ENCODE data around the gene APOL5. TPM values are rescaled to one million over a fixed set of nuclear protein-coding genes. Genes with fewer than 3 reads are reported as not detected.

APOL5 gene
- total RNA-seq, 2 experiments from 2014 or later: not detected

DNA sequence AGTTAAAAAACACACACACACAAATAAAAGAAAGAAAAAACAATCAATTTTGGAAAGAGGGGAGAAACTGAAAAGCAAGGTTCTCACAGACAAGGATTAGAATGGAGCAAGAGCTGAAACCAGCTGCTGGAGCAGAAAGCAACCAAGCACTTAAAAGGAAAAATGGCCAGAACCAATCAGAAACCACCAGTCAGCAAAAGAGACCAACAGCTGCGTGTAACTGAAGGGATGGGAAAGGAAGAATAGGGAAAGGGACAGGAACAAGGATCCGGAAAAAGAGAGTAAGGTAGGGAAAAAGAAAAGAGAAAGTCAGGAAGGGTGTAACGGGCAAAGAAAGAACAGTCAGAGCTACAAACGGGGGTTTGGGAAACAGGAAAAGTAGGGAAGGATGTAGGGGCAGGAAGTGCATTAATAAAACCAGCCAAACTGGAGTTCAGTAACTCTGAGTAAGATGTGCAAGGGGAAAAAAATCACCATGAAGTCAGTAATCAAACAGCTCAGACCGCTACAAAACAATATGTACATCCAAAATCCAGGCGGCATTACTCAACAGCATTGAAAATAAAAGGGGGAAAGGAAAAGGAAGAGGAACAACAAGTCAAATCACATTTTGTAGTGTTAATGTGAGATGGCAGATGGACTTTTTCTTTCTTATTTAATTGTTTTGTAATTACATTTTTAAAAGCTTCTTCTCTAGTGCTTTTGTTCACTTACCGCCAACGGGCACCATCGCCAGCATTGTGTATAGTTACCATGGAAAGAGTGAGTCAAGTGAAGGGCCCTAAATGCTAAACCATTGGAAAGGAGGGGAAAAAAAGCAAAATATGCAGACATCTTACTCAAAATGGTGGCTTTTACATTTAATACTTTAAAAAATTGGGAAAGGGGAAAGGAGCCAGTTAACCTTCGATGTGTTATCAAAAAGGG is 49.2 kb downstream of the APOL5 start:
- ATAC-seq (no peak), DNase-seq (no peak)
- TF ChIP-seq, protein P1, sequence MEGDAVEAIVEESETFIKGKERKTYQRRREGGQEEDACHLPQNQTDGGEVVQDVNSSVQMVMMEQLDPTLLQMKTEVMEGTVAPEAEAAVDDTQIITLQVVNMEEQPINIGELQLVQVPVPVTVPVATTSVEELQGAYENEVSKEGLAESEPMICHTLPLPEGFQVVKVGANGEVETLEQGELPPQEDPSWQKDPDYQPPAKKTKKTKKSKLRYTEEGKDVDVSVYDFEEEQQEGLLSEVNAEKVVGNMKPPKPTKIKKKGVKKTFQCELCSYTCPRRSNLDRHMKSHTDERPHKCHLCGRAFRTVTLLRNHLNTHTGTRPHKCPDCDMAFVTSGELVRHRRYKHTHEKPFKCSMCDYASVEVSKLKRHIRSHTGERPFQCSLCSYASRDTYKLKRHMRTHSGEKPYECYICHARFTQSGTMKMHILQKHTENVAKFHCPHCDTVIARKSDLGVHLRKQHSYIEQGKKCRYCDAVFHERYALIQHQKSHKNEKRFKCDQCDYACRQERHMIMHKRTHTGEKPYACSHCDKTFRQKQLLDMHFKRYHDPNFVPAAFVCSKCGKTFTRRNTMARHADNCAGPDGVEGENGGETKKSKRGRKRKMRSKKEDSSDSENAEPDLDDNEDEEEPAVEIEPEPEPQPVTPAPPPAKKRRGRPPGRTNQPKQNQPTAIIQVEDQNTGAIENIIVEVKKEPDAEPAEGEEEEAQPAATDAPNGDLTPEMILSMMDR (IDR thresholded peaks at IDR 0.05): no peak
- no peaks in the 10 kb centered on the region for H3K27me3 Mint-ChIP-seq
- no peak overlapping the region for H3K27ac Mint-ChIP-seq
- POLR2A ChIA-PET: no interaction called here
- CTCF ChIA-PET: interaction anchor here (0.8 to 1.2 kb wide), 2 partner anchors 9 to 299 kb away, joined by 3 to 4 read pairs; no protein-coding TSS in a partner anchor
- no peaks in the 10 kb centered on the region for H3K36me3 Mint-ChIP-seq (ENCODE audit: low read depth)
- no peaks in the 10 kb centered on the region for H3K4me1 Mint-ChIP-seq (ENCODE audit: low read depth)
- intact Hi-C loops (cut with micrococcal nuclease): no loop called here
- no peaks in the 10 kb centered on the region for H3K9me3 Mint-ChIP-seq
- H3K4me3 Mint-ChIP-seq: no peak overlapping the region

DNA sequence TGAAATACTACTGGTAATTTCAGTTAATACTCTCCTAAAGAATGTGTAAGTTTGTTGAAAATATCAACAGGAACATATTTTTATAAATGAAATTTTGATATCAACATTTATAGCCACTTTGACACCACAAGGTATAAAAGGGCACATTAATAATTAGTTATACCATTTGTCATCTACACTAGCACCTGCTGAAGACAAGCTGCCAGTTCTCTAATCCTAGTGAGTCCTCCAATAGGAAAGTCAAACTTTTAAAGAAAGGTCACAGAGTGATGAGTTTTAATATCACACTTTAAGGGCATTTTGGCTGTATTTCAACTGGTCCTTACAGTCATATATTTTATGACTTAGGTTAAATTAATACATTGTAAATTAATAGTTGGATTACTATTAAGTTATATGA is 52.3 kb downstream of the APOL5 start:
- Mint-ChIP-seq H3K27me3 (no peaks in the 10 kb centered on the region), H3K36me3 (ENCODE audit: low read depth) (no peaks in the 10 kb centered on the region), H3K4me3 (no peak overlapping the region), H3K27ac (no peak overlapping the region), H3K4me1 (ENCODE audit: low read depth) (no peaks in the 10 kb centered on the region), H3K9me3 (no peaks in the 10 kb centered on the region)
- CTCF ChIA-PET: no interaction called here
- intact Hi-C loops (cut with micrococcal nuclease): no loop called here
- DNase-seq (no peak), ATAC-seq (no peak)
- POLR2A ChIA-PET: no interaction called here
- TF ChIP-seq, protein P1 (IDR thresholded peaks at IDR 0.05): no peak

DNA sequence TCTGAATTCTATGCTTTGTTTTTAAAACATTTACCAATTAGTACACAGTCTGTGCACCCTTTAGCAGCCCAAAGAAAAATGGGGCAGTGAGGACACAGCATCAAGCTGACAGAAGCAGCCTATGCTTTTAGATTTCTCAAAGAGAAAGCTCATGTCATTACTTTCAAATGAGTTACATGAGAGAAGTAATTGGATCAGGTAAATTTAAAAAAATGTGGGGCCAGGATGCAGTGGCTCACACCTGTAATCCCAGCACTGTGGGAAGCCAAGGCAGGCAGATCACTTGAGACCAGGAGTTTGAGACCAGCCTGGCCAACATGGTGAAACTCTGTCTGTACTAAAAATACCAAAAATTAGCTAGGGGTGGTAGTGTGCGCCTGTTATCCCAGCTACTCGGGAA is 57.7 kb downstream of the APOL5 start:
- intact Hi-C loops (cut with micrococcal nuclease): no loop called here
- no peaks in the 10 kb centered on the region for H3K36me3 Mint-ChIP-seq (ENCODE audit: low read depth)
- DNase-seq (no peak), ATAC-seq (no peak)
- H3K27ac Mint-ChIP-seq: no peak overlapping the region
- no peaks in the 10 kb centered on the region for H3K4me1 Mint-ChIP-seq (ENCODE audit: low read depth)
- ChIA-PET CTCF (interaction anchor here (1.4 kb wide), 2 partner anchors 9 to 147 kb away, joined by 3 read pairs; no protein-coding TSS in a partner anchor), POLR2A (no interaction called here)
- H3K9me3 Mint-ChIP-seq: no peaks in the 10 kb centered on the region
- no peaks in the 10 kb centered on the region for H3K27me3 Mint-ChIP-seq
- H3K4me3 Mint-ChIP-seq: no peak overlapping the region
- TF ChIP-seq, protein P1 (IDR thresholded peaks at IDR 0.05): no peak

DNA sequence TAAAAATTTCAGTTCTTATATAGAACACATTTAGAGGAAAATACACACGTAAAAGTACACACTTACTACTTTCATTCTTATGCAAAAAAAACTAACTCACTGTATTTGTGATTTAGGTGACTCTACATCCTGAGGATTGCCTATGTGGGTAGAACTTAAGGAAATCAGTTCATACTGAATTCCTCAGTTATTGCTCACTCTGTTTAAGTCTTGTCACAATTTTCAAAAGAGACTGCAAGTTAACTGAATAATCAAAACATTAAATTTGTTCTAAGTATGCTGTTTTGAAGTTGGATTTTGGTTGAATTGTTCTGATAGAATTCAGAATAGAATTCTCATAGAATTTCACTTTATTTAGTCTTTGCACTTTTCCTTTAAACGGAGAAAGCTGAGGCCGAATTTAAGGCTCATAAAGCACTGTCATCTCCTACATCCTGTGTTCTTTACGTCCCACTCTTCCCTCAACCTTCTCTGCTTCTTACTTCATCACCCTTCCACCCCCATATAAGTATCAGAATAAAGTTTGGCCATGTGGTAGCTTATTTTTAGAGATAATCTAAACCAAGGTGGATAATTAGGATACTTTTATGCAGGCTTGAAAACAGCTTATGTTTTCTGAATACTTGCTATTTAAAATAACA is 59.8 kb downstream of the APOL5 start:
- no peak for ATAC-seq
- no peak overlapping the region for H3K27ac Mint-ChIP-seq
- H3K36me3 Mint-ChIP-seq (ENCODE audit: low read depth): no peaks in the 10 kb centered on the region
- CTCF ChIA-PET: no interaction called here
- intact Hi-C loops (cut with micrococcal nuclease): no loop called here
- POLR2A ChIA-PET: no interaction called here
- H3K4me1 Mint-ChIP-seq (ENCODE audit: low read depth): no peaks in the 10 kb centered on the region
- DNase-seq: no peak
- H3K9me3 Mint-ChIP-seq: no peaks in the 10 kb centered on the region
- no peaks in the 10 kb centered on the region for H3K27me3 Mint-ChIP-seq
- TF ChIP-seq, protein P1 (IDR thresholded peaks at IDR 0.05): no peak
- H3K4me3 Mint-ChIP-seq: no peak overlapping the region

Other genes with a start within 250 kb of the APOL5 start
- gene RASD2, start 177.0 kb upstream of the APOL5 start, total RNA-seq: not detected
- gene MB, start 100.5 kb upstream of the APOL5 start, total RNA-seq: not detected
- gene APOL6, start 69.4 kb upstream of the APOL5 start, total RNA-seq: 10 to 100 TPM; 37.1 to 38.0 TPM

Data from activated CD8-positive, alpha-beta T cell treated with anti-CD3 and anti-CD28 coated beads for 36 hours (primary cell).